NCI-H524 treated with DMSO at 0.1 percent for 48 hours (cell line): ENCODE results near the gene PROP1.
"Not testable (repeated sequence)": the region's sequence is repeated elsewhere in the genome, so short reads cannot be mapped to it uniquely, and the experiment has no call there.

Source experiments
- DNase-seq: peaks from one replicate; lab custom pipeline; 2025; lab: John Stamatoyannopoulos, UW

PROP1 gene

DNA sequence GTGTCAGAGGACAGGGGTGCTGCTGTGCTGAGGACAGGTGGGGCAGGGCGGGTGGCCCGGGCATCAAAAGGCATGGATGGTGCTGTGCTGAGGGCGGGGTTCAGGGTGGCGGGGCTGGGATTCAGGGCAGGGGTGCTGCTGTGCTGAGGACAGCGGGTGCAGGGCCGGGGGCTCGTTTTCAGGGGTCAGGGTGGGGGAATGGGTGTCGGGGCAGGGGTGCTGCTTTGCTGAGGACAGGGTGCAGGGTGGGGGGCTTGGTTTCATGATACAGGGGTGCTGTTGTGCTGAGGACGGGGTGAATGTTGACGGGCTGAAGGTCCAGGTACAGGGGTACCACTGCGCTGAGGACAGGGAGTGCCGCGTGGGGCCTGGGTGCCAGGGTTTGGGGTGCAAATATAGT is 50.9 kb downstream of the PROP1 start:
- DNase-seq = not testable (repeated sequence)

DNA sequence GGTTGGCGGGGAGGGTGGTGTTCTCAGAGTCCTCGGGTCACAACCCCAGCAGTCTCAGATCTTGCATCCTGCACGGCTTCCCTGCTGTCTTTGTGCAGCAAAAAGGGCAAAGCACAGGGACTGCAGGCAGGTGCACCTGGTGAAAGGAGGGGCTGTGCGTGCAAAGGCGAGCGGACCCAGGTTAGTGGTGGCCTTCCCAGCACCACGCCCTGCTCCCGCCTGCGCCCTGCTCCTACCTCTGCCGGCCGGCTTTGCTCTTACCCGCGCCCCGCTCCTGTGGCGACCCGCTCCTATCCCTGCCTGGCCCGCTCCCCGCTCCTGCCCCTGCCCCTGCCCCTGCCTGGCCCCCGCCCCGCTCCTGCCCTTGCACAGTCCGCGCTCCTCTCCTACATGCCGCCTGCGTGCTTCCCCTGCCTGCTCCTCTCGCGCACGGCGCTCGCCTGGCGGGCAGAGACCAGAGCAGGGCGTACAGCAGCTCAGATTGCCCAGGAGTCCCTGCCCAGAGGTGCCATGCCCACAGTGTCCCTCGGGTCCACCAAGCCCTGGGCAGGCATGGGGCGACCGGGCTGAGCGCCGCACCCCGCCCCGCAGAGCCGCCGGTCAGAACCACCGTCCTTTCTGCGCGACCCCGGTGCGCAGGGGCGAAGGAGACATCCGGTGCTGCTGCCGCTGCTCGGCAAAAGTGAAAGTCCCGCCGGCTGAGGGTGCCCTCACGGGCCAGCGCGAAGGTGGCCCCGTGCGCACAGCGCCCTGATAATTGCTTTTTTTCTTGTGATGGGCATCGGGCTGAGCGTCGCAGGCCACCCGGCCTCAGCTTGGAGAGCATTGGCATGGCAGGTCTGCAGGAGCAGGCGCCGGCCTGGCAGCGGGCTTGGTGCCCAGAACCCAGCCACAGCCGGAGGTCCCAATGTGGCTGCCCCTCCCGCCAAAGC is 52.0 kb downstream of the PROP1 start:
- not testable (repeated sequence) for DNase-seq

DNA sequence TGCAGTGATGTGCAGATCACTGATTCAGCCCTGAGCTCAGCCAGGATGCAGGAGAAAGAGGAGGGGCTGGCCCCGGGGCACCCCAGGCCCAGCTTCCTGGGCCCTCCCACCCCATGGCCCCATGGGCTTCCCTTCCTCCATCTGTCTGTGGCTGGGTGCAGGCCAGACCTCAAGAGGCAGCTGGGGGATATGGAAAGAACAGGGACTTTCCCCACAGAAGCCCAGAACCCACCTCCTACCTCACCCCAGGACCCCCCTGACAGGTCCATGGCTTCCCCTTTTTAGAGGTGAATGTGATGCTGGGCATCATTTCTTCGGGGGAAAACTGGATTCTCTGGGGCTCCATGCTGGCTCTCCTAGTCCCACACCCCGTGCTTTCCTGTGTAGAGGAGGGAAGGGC is 53.1 kb downstream of the PROP1 start:
- DNase-seq = not testable (repeated sequence)
